SK-N-SH (cell line): Measurements from ENCODE around the gene RILPL2. TPM values are rescaled to one million over a fixed set of nuclear protein-coding genes. Genes with fewer than 3 reads are reported as not detected.

Experiments
- CTCF ChIA-PET: fragments of 300-600, 350-600 bp; formaldehyde crosslinking; extraction: SDS; loops from one replicate; lab custom pipeline; 2021; lab: Yijun Ruan, JAX
- POLR2A ChIA-PET: fragments of 350-600 bp; sonication (Branson Sonifier 250); formaldehyde crosslinking; extraction: SDS; loops from one replicate; lab custom pipeline; 2020; ENCODE audit warnings: antibody characterized with exemption, inconsistent platforms; lab: Yijun Ruan, JAX
- DNase-seq: peaks from one replicate; pipeline ENCODE4 v3.0.0; 2012
- H2AFZ ChIP-seq: fragments of 200-600 bp; sonication (generic); 2 replicates; pipeline ENCODE4 v1.8.1; 2016; ENCODE audit warnings: antibody characterized with exemption, mild to moderate bottlenecking, low read depth
- H3F3A ChIP-seq: fragments of 200-600 bp; sonication (generic); replicated peaks from 2 replicates; pipeline ENCODE3; 2016; ENCODE audit warnings: antibody characterized with exemption, mild to moderate bottlenecking; ENCODE audit not compliant: insufficient read depth
- H3K27ac ChIP-seq, 2 experiments: fragments of 200-500 bp in 1 of 2; fragments of 200-600 bp in 1 of 2; sonication (Bioruptor generic) in 1 of 2; sonication (generic), shearing (Covaris generic) in 1 of 2; 2 replicates each; pipeline versions ENCODE4 v1.5.1 to v1.6.1; 2014 to 2016; ENCODE audit warnings: low read depth in 2 of 2, inconsistent platforms in 1 of 2, low read length in 1 of 2, mild to moderate bottlenecking in 1 of 2, mixed read lengths in 1 of 2
- H3K27me3 ChIP-seq: fragments of 200-600 bp; sonication (generic), shearing (Covaris generic); 2 replicates; pipeline ENCODE4 v1.6.1; 2016; ENCODE audit warnings: mixed run types; ENCODE audit not compliant: insufficient read depth
- H3K36me3 ChIP-seq, 2 experiments: fragments of 200-500 bp in 1 of 2; fragments of 200-600 bp in 1 of 2; sonication (Bioruptor generic) in 1 of 2; sonication (generic) in 1 of 2; replicated peaks in 1 of 2; 2 replicates each; pipeline versions ENCODE3 to v1.5.1; 2014 to 2016; ENCODE audit warnings: low read length in 1 of 2, mild to moderate bottlenecking in 1 of 2; ENCODE audit not compliant: insufficient read depth in 2 of 2, control insufficient read depth in 1 of 2
- H3K4me1 ChIP-seq, 2 experiments: fragments of 200-500 bp in 1 of 2; fragments of 200-600 bp in 1 of 2; sonication (Bioruptor generic) in 1 of 2; sonication (generic), shearing (Covaris generic) in 1 of 2; 2 replicates each; pipeline versions ENCODE4 v1.5.1 to v1.6.1; 2014 to 2016; ENCODE audit warnings: low read depth in 1 of 2, low read length in 1 of 2, mixed run types in 1 of 2; ENCODE audit not compliant: insufficient read depth in 2 of 2, control insufficient read depth in 1 of 2
- H3K4me2 ChIP-seq: fragments of 200-600 bp; sonication (generic), shearing (Covaris generic); 2 replicates; pipeline ENCODE4 v1.6.1; 2017; ENCODE audit warnings: mixed run types
- H3K4me3 ChIP-seq, 2 experiments: fragments of 200-500 bp in 1 of 2; fragments of 200-600 bp in 1 of 2; sonication (Bioruptor generic) in 1 of 2; sonication (generic), shearing (Covaris generic) in 1 of 2; 2 replicates each; pipeline versions ENCODE4 v1.5.1 to v1.8.1; 2014 to 2016; ENCODE audit warnings: low read depth in 2 of 2, inconsistent platforms in 1 of 2, low read length in 1 of 2, mild to moderate bottlenecking in 1 of 2, mixed read lengths in 1 of 2, moderate library complexity in 1 of 2
- H3K79me2 ChIP-seq: fragments of 200-600 bp; sonication (generic); 2 replicates; pipeline ENCODE4 v1.8.1; 2017; ENCODE audit warnings: mild to moderate bottlenecking; ENCODE audit not compliant: insufficient read depth
- H3K9ac ChIP-seq: fragments of 200-600 bp; sonication (generic); 2 replicates; pipeline ENCODE4 v1.6.1; 2017; ENCODE audit warnings: mixed run types
- H3K9me2 ChIP-seq: fragments of 200-600 bp; sonication (generic); 2 replicates; pipeline ENCODE4 v1.6.1; 2017; ENCODE audit warnings: mixed run types
- H3K9me3 ChIP-seq: fragments of 200-600 bp; sonication (generic); 2 replicates; pipeline ENCODE4 v1.6.1; 2017; ENCODE audit warnings: mixed run types, mild to moderate bottlenecking, moderate library complexity
- H4K20me1 ChIP-seq: fragments of 200-600 bp; sonication (generic); 2 replicates; pipeline ENCODE4 v1.6.1; 2017; ENCODE audit warnings: mild to moderate bottlenecking, mixed run types; ENCODE audit not compliant: insufficient read depth
- ELF1 ChIP-seq: IDR thresholded peaks from 2 replicates; pipeline ENCODE4 v1.4.0; 2012
- FOXM1 ChIP-seq: IDR thresholded peaks from 2 replicates; pipeline ENCODE4 v1.4.0; 2012; ENCODE audit warnings: low read depth, mild to moderate bottlenecking
- GABPA ChIP-seq: IDR thresholded peaks from 2 replicates; pipeline ENCODE4 v1.4.0; 2012; ENCODE audit warnings: low read depth, mild to moderate bottlenecking
- GATA2 ChIP-seq: sonication (generic); formaldehyde crosslinking; IDR thresholded peaks from 2 replicates; pipeline ENCODE4 v1.5.0; 2020; ENCODE audit warnings: mild to moderate bottlenecking, missing genetic modification reagents
- JUND ChIP-seq: IDR thresholded peaks from 2 replicates; pipeline ENCODE4 v1.4.0; 2012
- MEF2A ChIP-seq: IDR thresholded peaks from 2 replicates; pipeline ENCODE4 v1.4.0; 2012; ENCODE audit warnings: low read depth, borderline replicate concordance
- NFIC ChIP-seq: IDR thresholded peaks from 2 replicates; pipeline ENCODE4 v1.4.0; 2012; ENCODE audit warnings: borderline replicate concordance
- NRF1 ChIP-seq: IDR thresholded peaks from 2 replicates; pipeline ENCODE4 v1.6.1; 2012; ENCODE audit warnings: low read depth, mild to moderate bottlenecking, low read length
- RAD21 ChIP-seq: IDR thresholded peaks from 2 replicates; pipeline ENCODE4 v1.6.1; 2012; ENCODE audit warnings: mild to moderate bottlenecking, low read length
- RFX5 ChIP-seq: IDR thresholded peaks from 2 replicates; pipeline ENCODE4 v1.6.1; 2012; ENCODE audit warnings: mild to moderate bottlenecking, improper control_type of control experiment, low read length
- RXRA ChIP-seq: IDR thresholded peaks from 2 replicates; pipeline ENCODE4 v1.4.0; 2012; ENCODE audit warnings: low read depth, mild to moderate bottlenecking, borderline replicate concordance
- TAF1 ChIP-seq: IDR thresholded peaks from 2 replicates; pipeline ENCODE4 v1.6.1; 2012; ENCODE audit warnings: low read depth, mild to moderate bottlenecking, low read length, moderate library complexity, borderline replicate concordance
- TCF12 ChIP-seq: IDR thresholded peaks from 2 replicates; pipeline ENCODE4 v1.4.0; 2012
- WGBS: methylation state at CpG from one replicate; pipeline ENCODE4 v1.1.6; 2017; ENCODE audit warnings: low lambda C conversion rate; 5-methylcytosine and 5-hydroxymethylcytosine counted together
- polyA plus RNA-seq, 3 experiments: library from polyadenylated mRNA; depleted of rRNA; stranded (reverse); fragments of >200 nt; gene quantifications; 2 replicates each; pipeline ENCODE4 v1.2.3, GENCODE V29; 2012
- TF ChIP-seq, protein P1 (sequence below): IDR thresholded peaks from 2 replicates; pipeline ENCODE4 v1.4.0; 2012; ENCODE audit warnings: low read depth, borderline replicate concordance
- TF ChIP-seq, protein P2 (sequence below): IDR thresholded peaks from 2 replicates; pipeline ENCODE4; 2012
- TF ChIP-seq, protein P3 (sequence below): IDR thresholded peaks from 2 replicates; pipeline ENCODE4 v1.4.0; 2012; ENCODE audit warnings: low read depth
- TF ChIP-seq, protein P4 (sequence below): fragments of 200-600 bp; sonication (generic); IDR thresholded peaks from 2 replicates; pipeline ENCODE4 v1.6.1; 2017; ENCODE audit warnings: antibody characterized with exemption, mild to moderate bottlenecking, moderate library complexity
- TF ChIP-seq, protein P5 (sequence below): fragments of 150-350 bp; IDR thresholded peaks from 2 replicates; pipeline ENCODE4 v1.6.1; 2017; ENCODE audit warnings: antibody characterized with exemption, low read length, low read depth, borderline replicate concordance
- TF ChIP-seq, protein P6 (sequence below): IDR thresholded peaks from 2 replicates; pipeline ENCODE4 v1.6.1; 2012; ENCODE audit warnings: mild to moderate bottlenecking, low read depth, low read length, moderate library complexity

Gene RILPL2
- polyA plus RNA-seq, 1 of the 3 experiments (the other 2 are of a cell fraction) = 5.0 TPM

DNA sequence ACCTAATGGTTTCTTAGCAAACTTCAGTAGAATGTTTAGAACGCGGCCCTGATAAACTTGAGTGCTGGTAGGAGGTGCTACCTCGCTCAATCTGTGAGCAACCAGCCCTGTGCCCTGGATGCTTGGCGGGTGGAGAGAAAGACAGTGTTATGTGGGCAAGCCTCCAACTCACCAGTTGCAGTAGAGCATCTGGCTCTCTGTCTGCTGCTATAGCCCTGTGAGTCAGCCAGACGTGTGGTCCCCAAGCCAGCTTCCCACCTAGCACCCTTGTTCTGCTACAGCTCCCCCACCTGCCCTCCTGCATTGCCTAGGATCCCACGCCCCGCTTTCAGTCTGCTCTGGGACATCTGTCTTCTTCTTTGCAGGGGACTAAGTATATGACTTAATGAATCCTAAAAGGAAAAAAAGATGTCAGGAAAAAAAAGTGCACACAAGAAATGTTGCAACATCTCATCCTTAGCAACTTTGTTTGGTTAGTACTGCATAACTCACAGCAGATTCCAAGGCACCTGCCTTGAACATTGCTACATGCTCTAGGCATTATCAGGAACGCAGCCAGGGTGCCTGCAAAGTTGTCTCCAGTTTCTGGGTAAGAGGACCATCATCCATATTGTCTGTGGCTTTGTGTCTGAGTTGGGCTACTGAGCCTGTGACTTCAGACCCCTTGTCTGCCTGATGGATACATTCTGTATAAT lies 35.0 kb upstream of the RILPL2 start:
- H3K4me3 ChIP-seq = no peak overlapping the region
- 87% methylated on average over 6 of the region's 8 CpGs for WGBS
- H3K27me3 ChIP-seq = no peaks in the 10 kb centered on the region
- H2AFZ ChIP-seq = no peak overlapping the region
- peaks cover 5% of the 10 kb centered on the region for H3F3A ChIP-seq
- H3K79me2 ChIP-seq = peaks cover 6% of the 10 kb centered on the region; the same call in 1 of the 2 replicates
- H3K9ac ChIP-seq = no peak overlapping the region
- no peaks in the 10 kb centered on the region for H4K20me1 ChIP-seq
- peaks cover 18 to 38% of the 10 kb centered on the region in 2 experiments for H3K36me3 ChIP-seq
- CTCF ChIA-PET = no interaction called here
- H3K9me3 ChIP-seq = no peaks in the 10 kb centered on the region
- peaks cover 0 to 10% of the 10 kb centered on the region in 2 experiments; a peak in 2 of 4 replicates for H3K4me1 ChIP-seq
- no peak for DNase-seq
- no peak overlapping the region; a peak in 1 of 4 replicates for H3K27ac ChIP-seq
- H3K4me2 ChIP-seq = no peak overlapping the region
- no peak for TF ChIP-seq FOXM1
- TF ChIP-seq, protein P1, sequence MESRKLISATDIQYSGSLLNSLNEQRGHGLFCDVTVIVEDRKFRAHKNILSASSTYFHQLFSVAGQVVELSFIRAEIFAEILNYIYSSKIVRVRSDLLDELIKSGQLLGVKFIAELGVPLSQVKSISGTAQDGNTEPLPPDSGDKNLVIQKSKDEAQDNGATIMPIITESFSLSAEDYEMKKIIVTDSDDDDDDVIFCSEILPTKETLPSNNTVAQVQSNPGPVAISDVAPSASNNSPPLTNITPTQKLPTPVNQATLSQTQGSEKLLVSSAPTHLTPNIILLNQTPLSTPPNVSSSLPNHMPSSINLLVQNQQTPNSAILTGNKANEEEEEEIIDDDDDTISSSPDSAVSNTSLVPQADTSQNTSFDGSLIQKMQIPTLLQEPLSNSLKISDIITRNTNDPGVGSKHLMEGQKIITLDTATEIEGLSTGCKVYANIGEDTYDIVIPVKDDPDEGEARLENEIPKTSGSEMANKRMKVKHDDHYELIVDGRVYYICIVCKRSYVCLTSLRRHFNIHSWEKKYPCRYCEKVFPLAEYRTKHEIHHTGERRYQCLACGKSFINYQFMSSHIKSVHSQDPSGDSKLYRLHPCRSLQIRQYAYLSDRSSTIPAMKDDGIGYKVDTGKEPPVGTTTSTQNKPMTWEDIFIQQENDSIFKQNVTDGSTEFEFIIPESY = no peak
- TF ChIP-seq TAF1 = no peak
- TF ChIP-seq, protein P2, sequence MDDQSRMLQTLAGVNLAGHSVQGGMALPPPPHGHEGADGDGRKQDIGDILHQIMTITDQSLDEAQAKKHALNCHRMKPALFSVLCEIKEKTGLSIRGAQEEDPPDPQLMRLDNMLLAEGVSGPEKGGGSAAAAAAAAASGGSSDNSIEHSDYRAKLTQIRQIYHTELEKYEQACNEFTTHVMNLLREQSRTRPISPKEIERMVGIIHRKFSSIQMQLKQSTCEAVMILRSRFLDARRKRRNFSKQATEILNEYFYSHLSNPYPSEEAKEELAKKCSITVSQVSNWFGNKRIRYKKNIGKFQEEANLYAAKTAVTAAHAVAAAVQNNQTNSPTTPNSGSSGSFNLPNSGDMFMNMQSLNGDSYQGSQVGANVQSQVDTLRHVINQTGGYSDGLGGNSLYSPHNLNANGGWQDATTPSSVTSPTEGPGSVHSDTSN = no peak
- no peak for TF ChIP-seq RFX5
- no peak for TF ChIP-seq NRF1
- TF ChIP-seq GATA2 (CRISPR knock-in tag) = no peak
- TF ChIP-seq ELF1 = no peak
- no peak for TF ChIP-seq NFIC
- no peak for TF ChIP-seq JUND
- TF ChIP-seq MEF2A = no peak
- TF ChIP-seq, protein P3, sequence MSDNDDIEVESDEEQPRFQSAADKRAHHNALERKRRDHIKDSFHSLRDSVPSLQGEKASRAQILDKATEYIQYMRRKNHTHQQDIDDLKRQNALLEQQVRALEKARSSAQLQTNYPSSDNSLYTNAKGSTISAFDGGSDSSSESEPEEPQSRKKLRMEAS = no peak
- no peak for TF ChIP-seq GABPA
- TF ChIP-seq, protein P4, sequence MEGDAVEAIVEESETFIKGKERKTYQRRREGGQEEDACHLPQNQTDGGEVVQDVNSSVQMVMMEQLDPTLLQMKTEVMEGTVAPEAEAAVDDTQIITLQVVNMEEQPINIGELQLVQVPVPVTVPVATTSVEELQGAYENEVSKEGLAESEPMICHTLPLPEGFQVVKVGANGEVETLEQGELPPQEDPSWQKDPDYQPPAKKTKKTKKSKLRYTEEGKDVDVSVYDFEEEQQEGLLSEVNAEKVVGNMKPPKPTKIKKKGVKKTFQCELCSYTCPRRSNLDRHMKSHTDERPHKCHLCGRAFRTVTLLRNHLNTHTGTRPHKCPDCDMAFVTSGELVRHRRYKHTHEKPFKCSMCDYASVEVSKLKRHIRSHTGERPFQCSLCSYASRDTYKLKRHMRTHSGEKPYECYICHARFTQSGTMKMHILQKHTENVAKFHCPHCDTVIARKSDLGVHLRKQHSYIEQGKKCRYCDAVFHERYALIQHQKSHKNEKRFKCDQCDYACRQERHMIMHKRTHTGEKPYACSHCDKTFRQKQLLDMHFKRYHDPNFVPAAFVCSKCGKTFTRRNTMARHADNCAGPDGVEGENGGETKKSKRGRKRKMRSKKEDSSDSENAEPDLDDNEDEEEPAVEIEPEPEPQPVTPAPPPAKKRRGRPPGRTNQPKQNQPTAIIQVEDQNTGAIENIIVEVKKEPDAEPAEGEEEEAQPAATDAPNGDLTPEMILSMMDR = no peak
- TF ChIP-seq, protein P5, sequence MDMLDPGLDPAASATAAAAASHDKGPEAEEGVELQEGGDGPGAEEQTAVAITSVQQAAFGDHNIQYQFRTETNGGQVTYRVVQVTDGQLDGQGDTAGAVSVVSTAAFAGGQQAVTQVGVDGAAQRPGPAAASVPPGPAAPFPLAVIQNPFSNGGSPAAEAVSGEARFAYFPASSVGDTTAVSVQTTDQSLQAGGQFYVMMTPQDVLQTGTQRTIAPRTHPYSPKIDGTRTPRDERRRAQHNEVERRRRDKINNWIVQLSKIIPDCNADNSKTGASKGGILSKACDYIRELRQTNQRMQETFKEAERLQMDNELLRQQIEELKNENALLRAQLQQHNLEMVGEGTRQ = no peak
- TF ChIP-seq, protein P6, sequence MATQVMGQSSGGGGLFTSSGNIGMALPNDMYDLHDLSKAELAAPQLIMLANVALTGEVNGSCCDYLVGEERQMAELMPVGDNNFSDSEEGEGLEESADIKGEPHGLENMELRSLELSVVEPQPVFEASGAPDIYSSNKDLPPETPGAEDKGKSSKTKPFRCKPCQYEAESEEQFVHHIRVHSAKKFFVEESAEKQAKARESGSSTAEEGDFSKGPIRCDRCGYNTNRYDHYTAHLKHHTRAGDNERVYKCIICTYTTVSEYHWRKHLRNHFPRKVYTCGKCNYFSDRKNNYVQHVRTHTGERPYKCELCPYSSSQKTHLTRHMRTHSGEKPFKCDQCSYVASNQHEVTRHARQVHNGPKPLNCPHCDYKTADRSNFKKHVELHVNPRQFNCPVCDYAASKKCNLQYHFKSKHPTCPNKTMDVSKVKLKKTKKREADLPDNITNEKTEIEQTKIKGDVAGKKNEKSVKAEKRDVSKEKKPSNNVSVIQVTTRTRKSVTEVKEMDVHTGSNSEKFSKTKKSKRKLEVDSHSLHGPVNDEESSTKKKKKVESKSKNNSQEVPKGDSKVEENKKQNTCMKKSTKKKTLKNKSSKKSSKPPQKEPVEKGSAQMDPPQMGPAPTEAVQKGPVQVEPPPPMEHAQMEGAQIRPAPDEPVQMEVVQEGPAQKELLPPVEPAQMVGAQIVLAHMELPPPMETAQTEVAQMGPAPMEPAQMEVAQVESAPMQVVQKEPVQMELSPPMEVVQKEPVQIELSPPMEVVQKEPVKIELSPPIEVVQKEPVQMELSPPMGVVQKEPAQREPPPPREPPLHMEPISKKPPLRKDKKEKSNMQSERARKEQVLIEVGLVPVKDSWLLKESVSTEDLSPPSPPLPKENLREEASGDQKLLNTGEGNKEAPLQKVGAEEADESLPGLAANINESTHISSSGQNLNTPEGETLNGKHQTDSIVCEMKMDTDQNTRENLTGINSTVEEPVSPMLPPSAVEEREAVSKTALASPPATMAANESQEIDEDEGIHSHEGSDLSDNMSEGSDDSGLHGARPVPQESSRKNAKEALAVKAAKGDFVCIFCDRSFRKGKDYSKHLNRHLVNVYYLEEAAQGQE = no peak
- TF ChIP-seq RAD21 = no peak
- no peak for TF ChIP-seq TCF12
- TF ChIP-seq RXRA = no peak
- TF ChIP-seq, all 33 proteins: peak for 0
- POLR2A ChIA-PET = no interaction called here
- H3K9me2 ChIP-seq = no peaks in the 10 kb centered on the region
